Upper lobe of right lung (tissue), 1 donor: ENCODE data around the gene ANGEL2. TPM values are rescaled to one million over a fixed set of nuclear protein-coding genes. Genes with fewer than 3 reads are reported as not detected.
"Not testable (repeated sequence)": the region's sequence is repeated elsewhere in the genome, so short reads cannot be mapped to it uniquely, and the experiment has no call there.

ENCODE experiments used
- ATAC-seq: fragments of 200-7000 bp; cut with Tn5 transposase; one replicate; pipeline ENCODE4 v1.9.1; 2020; ENCODE audit warnings: mild to moderate bottlenecking, moderate library complexity
- DNase-seq: peaks from one replicate; pipeline ENCODE4 v3.0.0-alpha.2; 2020
- H3K27ac ChIP-seq: fragments of 200-600 bp; one replicate; pipeline ENCODE4 v1.8.0; 2022
- H3K27me3 ChIP-seq: fragments of 200-600 bp; one replicate; pipeline ENCODE4 v1.8.0; 2022; ENCODE audit warnings: mild to moderate bottlenecking
- H3K36me3 ChIP-seq: fragments of 200-600 bp; one replicate; pipeline ENCODE4 v1.8.0; 2022
- H3K4me1 ChIP-seq: fragments of 200-600 bp; one replicate; pipeline ENCODE4 v1.8.0; 2022
- H3K4me3 ChIP-seq: fragments of 200-600 bp; one replicate; pipeline ENCODE4 v1.8.0; 2022; ENCODE audit warnings: mild to moderate bottlenecking
- H3K9me3 ChIP-seq: fragments of 200-600 bp; one replicate; pipeline ENCODE4 v1.8.0; 2022
- intact Hi-C: fragments of 100-400 bp; cut with DNase I; formaldehyde crosslinking; loops from one replicate; pipeline ENCODE4 v1.11.0; 2022
- total RNA-seq: library from RNA; stranded (reverse); fragmentation: NEBNext Ultra II Directional; extraction: Animal tissue kit (Norgen Biotek cat#: 25700); gene quantifications from one replicate; pipeline ENCODE4 v1.2.1, GENCODE V29; 2021
- TF ChIP-seq, protein P1 (sequence below): fragments of 200-600 bp; IDR thresholded peaks from one replicate; pipeline ENCODE4 v1.8.0; 2022; ENCODE audit warnings: antibody characterized with exemption
- donor health status: DM: no; HTN: yes; CAD: no; lungs with severe emphysema.

The ANGEL2 gene
- total RNA-seq, 1 donor from 2014 or later: 32.9 TPM

DNA sequence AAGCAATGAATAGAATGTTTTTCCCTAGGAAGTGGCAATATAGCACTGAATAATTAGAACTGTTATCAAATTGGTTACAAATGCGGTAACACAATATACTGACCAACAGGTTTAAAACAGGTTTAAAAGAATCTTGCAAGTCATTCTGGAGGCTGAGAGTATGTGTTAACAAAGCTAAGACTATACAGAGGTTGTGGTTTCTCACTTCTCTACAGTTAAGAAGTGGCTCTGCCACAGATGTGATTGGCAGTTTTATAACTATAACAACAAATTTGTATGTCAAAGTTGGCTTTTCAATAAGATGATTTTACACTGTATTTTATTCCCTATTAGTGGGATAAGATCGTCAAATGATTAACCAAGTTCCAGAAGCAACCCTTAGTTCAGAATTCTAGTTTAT lies 7.1 kb downstream of the ANGEL2 start:
- Histone ChIP-seq H3K36me3 (peaks cover 72% of the 10 kb centered on the region), H3K4me1 (no peaks in the 10 kb centered on the region), H3K27me3 (no peaks in the 10 kb centered on the region), H3K4me3 (no peak overlapping the region), H3K9me3 (no peaks in the 10 kb centered on the region), H3K27ac (no peak overlapping the region)
- ATAC-seq: no peak
- DNase-seq: no peak
- intact Hi-C loops: no loop called here
- TF ChIP-seq, protein P1, sequence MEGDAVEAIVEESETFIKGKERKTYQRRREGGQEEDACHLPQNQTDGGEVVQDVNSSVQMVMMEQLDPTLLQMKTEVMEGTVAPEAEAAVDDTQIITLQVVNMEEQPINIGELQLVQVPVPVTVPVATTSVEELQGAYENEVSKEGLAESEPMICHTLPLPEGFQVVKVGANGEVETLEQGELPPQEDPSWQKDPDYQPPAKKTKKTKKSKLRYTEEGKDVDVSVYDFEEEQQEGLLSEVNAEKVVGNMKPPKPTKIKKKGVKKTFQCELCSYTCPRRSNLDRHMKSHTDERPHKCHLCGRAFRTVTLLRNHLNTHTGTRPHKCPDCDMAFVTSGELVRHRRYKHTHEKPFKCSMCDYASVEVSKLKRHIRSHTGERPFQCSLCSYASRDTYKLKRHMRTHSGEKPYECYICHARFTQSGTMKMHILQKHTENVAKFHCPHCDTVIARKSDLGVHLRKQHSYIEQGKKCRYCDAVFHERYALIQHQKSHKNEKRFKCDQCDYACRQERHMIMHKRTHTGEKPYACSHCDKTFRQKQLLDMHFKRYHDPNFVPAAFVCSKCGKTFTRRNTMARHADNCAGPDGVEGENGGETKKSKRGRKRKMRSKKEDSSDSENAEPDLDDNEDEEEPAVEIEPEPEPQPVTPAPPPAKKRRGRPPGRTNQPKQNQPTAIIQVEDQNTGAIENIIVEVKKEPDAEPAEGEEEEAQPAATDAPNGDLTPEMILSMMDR: no peak

DNA sequence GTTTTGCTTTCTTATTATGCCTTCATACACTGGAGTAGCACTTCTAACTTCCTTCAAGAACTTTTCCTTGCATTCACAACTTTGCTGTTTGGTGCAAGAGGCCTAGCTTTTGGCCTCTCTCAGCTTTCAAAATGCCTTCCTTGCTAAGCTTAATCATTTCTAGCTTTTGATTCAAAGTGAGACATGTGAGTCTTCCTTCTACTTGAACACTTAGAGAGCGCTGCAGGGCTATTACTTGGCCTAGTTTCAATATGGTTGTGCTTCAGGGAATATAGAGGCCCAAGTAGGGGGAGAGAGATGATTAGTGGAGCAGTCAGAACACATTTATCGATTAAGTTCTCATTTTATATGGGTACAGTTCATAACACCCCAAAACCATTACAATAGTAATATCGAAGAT lies 12.4 kb downstream of the ANGEL2 start:
- Histone ChIP-seq H3K4me1 (no peaks in the 10 kb centered on the region), H3K9me3 (no peaks in the 10 kb centered on the region), H3K36me3 (peaks cover 86% of the 10 kb centered on the region), H3K4me3 (no peak overlapping the region), H3K27me3 (no peaks in the 10 kb centered on the region), H3K27ac (no peak overlapping the region)
- intact Hi-C loops: no loop called here
- TF ChIP-seq, protein P1: no peak
- ATAC-seq (no peak), DNase-seq (no peak)

DNA sequence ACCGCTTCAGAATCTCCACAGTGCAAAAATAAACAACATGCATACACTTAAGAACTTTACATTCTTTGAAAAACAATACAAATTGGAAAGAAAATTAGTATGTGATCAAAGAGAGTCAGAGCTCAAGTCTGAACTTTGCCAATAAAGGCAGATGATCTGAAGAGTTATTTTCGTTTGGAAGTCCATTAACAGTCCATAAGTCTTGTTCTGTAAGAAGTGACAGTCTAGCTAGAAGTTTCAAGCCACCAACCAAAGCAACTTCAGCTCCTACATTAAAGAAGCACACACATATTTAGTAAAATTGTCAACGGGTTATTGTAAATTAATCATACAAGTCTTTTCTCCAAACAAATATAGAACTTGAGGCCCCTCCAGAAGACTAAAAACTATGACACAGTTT lies 20.7 kb downstream of the ANGEL2 start:
- Histone ChIP-seq H3K27ac (no peak overlapping the region), H3K9me3 (no peaks in the 10 kb centered on the region), H3K4me3 (no peak overlapping the region), H3K27me3 (no peaks in the 10 kb centered on the region), H3K4me1 (no peaks in the 10 kb centered on the region), H3K36me3 (peaks cover 65% of the 10 kb centered on the region)
- intact Hi-C loops: loop anchor here (10.0 kb wide), 1 partner anchor 180 kb away; no protein-coding TSS in a partner anchor
- DNase-seq (no peak), ATAC-seq (no peak)
- TF ChIP-seq, protein P1: no peak

DNA sequence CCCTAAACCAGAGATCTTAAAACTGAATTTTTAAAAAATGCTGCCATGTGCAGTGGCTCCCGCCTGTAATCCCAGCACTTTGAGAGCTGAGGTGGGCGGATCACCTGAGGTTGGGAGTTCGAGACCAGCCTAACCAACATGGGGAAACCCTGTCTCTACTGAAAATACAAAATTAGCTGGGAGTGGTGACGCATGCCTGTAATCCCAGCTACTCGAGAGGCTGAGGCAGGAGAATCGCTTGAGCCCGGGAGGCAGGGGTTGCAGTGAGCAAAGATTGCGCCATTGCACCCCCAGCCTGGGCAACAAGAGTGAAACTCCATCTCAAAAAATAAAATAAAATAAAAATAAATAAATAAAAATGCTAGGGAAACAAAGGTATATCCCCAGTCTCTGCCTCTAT lies 21.7 kb downstream of the ANGEL2 start:
- not testable (repeated sequence) for H3K4me3 ChIP-seq, DNase-seq, H3K9me3 ChIP-seq, H3K27ac ChIP-seq, H3K4me1 ChIP-seq, H3K27me3 ChIP-seq, ATAC-seq
- intact Hi-C loops: loop anchor here (10.0 kb wide), 1 partner anchor 179 kb away; no protein-coding TSS in a partner anchor
- peaks cover 64% of the 10 kb centered on the region for H3K36me3 ChIP-seq

DNA sequence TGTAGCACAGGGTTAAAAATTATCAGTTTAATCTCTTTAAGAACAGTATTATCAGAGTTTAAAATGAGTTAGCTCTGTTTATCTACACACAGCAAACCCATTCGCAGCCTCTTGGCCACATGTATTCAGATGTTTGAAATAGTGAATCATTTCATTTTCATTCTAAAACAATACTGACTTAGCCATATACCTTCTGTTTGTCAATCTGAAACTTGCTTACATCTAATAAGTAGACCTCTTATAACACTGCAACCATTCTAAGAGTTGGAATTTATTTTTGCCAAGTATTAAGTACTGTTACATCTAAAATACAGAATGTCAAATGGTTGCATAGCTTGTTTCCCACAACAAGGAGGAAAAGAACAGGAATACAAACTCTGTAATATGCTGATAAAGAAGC lies 25.4 kb downstream of the ANGEL2 start:
- Histone ChIP-seq H3K27ac (no peak overlapping the region), H3K9me3 (no peaks in the 10 kb centered on the region), H3K4me1 (no peaks in the 10 kb centered on the region), H3K27me3 (no peaks in the 10 kb centered on the region), H3K4me3 (no peak overlapping the region), H3K36me3 (peaks cover 36% of the 10 kb centered on the region)
- ATAC-seq (no peak), DNase-seq (no peak)
- intact Hi-C loops: loop anchor here (10.0 kb wide), 1 partner anchor 175 kb away; no protein-coding TSS in a partner anchor
- TF ChIP-seq, protein P1: no peak

DNA sequence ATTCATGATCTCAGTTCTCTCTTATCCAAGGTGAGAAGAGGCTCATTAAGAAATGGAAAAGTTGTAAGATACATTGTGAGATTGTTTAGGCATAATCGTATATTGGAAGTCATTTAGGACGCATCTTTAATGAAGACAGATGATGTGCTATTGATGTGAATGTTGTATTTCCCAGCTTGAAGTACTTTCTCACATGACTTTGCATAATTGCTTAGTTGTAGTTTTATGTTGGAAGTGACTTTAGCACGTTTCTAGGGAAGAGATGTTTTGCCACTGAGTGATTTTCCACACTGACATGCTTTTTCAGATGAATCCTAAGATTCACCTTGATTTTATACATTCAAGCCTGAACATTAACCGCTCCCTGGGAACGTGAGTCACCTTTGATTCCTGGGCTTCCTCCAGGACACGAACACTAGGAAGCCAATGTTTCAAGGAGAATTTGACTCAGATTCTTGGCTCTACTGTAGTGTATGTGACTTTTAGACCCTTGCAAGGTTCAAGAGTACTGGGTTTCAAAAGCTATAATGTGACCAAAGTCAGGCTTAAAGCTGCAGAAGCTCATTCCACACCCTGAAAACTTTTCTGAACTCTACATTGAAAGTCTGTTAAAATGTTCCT lies 27.9 kb downstream of the ANGEL2 start:
- no peak for DNase-seq
- TF ChIP-seq, protein P1: no peak
- no peak overlapping the region for H3K27ac ChIP-seq
- H3K27me3 ChIP-seq: no peaks in the 10 kb centered on the region
- intact Hi-C loops: no loop called here
- H3K4me1 ChIP-seq: no peaks in the 10 kb centered on the region
- no peak overlapping the region for H3K4me3 ChIP-seq
- no peak for ATAC-seq
- H3K36me3 ChIP-seq: peaks cover 20% of the 10 kb centered on the region
- no peaks in the 10 kb centered on the region for H3K9me3 ChIP-seq
